OCI-LY1 (cell line): ENCODE measurements around the gene CCDC13.

Source experiments
- CTCF ChIP-seq: fragments of 200-600 bp; sonication (generic), shearing (Covaris generic); IDR thresholded peaks from 2 replicates; pipeline ENCODE4 v1.5.1; 2017; ENCODE audit warnings: mild to moderate bottlenecking, antibody characterized with exemption, low read length, moderate library complexity, mixed read lengths
- EZH2 ChIP-seq: fragments of 200-600 bp; sonication (generic), shearing (Covaris generic); IDR thresholded peaks from 2 replicates; pipeline ENCODE4 v1.8.0; 2017; ENCODE audit warnings: borderline replicate concordance, mixed run types, mild to moderate bottlenecking, antibody characterized with exemption, low read length, moderate library complexity, mixed read lengths

GRCh38 chr3:42742259-42742658, 30.8 kb downstream of the CCDC13 start:
- TF ChIP-seq CTCF (no peak), EZH2 (no peak)
